Gastrocnemius medialis (tissue), 4 donors: ENCODE data around the gene SRY. TPM values are rescaled to one million over a fixed set of nuclear protein-coding genes. Genes with fewer than 3 reads are reported as not detected.
"Not testable (repeated sequence)": the region's sequence is repeated elsewhere in the genome, so short reads cannot be mapped to it uniquely, and the experiment has no call there.

Source experiments
- ATAC-seq, 2 donors: fragments of 150-250 bp; one replicate each; pipeline ENCODE4 v1.9.1; 2016
- DNase-seq, 2 donors: peaks; one replicate each; pipeline ENCODE4 v3.0.0-alpha.2; 2019
- H3K27ac ChIP-seq, 4 donors: fragments of 200-600 bp; sonication (generic); 1 replicate in 1 of 4; 2 replicates in 3 of 4; pipeline ENCODE4 v1.5.1; 2016 to 2018; ENCODE audit warnings: mild to moderate bottlenecking in 2 of 4, moderate library complexity in 1 of 4
- H3K27me3 ChIP-seq, 3 donors: fragments of 200-600 bp; sonication (generic) in 2 of 3; 1 replicate in 1 of 3; 2 replicates in 2 of 3; pipeline versions ENCODE4 v1.5.1 to v1.6.0; 2016 to 2019; ENCODE audit warnings: mild to moderate bottlenecking in 1 of 3, moderate library complexity in 1 of 3
- H3K36me3 ChIP-seq, 2 donors: fragments of 200-600 bp; sonication (generic) in 1 of 2; one replicate each; pipeline ENCODE4 v1.5.1; 2017 to 2018
- H3K4me1 ChIP-seq, 2 donors: fragments of 200-600 bp; sonication (generic) in 1 of 2; one replicate each; pipeline ENCODE4 v1.5.1; 2016 to 2017; ENCODE audit warnings: mild to moderate bottlenecking in 2 of 2
- H3K4me3 ChIP-seq, 4 donors: fragments of 200-600 bp; sonication (generic) in 3 of 4; 1 replicate in 1 of 4; 2 replicates in 3 of 4; pipeline ENCODE4 v1.5.1; 2016 to 2019; ENCODE audit warnings: mild to moderate bottlenecking in 2 of 4
- H3K9me3 ChIP-seq, 3 donors: fragments of 200-600 bp; sonication (generic) in 2 of 3; 1 replicate in 1 of 3; 2 replicates in 2 of 3; pipeline ENCODE4 v1.5.1; 2016 to 2019
- POLR2A ChIP-seq, 2 donors: fragments of 450-650 bp; IDR thresholded peaks; one replicate each; pipeline ENCODE4 v1.6.1; 2017; ENCODE audit warnings: antibody characterized with exemption in 2 of 2, mild to moderate bottlenecking in 2 of 2, moderate library complexity in 2 of 2
- in situ Hi-C, 4 donors: fragments of 200-750 bp; cut with MboI; loops; one replicate each; pipeline versions ENCODE4 v1.15.0 to v1.8.0; 2017; ENCODE audit warnings: low sequenced_read_pairs in 4 of 4
- intact Hi-C: fragments of 100-400 bp; cut with DNase I; formaldehyde crosslinking; loops from one replicate; pipeline ENCODE4 v1.15.1; 2023; ENCODE audit warnings: low total_unique reads
- total RNA-seq, 4 donors: library from RNA; depleted of rRNA; stranded (reverse); fragments of >200 nt; gene quantifications; one replicate each; pipeline versions ENCODE4 v1.1.0 to v1.2.3, GENCODE V29; 2016
- TF ChIP-seq, protein P1 (sequence below), 5 experiments: fragments of 450-650 bp in 3 of 5; fragments of 200-600 bp in 2 of 5; sonication (generic) in 2 of 5; IDR thresholded peaks in 4 of 5; conservative IDR thresholded peaks in 1 of 5; 1 replicate in 4 of 5; 2 replicates in 1 of 5; pipeline ENCODE4 v1.5.1; 2016 to 2019; ENCODE audit warnings: antibody characterized with exemption in 5 of 5, mild to moderate bottlenecking in 3 of 5, moderate library complexity in 3 of 5

Gene SRY
- not detected for total RNA-seq

DNA sequence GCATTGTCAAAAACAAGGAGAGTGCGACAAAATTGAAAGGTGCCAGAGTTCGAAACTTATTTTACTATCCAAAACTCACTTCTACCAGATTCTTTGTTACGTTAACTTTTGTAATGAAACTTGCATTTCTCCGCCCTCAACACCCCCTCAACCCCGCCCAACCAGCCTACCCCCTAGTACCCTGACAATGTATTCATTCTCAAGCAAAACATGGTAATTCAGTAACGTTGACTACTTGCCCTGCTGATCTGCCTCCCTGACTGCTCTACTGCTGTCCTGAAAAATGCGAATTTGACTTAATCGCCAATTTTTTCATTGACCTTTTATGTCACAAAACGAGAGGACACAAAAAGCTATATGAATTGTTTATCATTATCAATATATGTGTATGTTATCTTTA lies at the start of gene SRY:
Gene SRY, minus strand, starts transcription at position 83 of the 400 bp plus-strand sequence. Its CDS starts 79 bp downstream, at position 4.
- TF ChIP-seq, protein P1, sequence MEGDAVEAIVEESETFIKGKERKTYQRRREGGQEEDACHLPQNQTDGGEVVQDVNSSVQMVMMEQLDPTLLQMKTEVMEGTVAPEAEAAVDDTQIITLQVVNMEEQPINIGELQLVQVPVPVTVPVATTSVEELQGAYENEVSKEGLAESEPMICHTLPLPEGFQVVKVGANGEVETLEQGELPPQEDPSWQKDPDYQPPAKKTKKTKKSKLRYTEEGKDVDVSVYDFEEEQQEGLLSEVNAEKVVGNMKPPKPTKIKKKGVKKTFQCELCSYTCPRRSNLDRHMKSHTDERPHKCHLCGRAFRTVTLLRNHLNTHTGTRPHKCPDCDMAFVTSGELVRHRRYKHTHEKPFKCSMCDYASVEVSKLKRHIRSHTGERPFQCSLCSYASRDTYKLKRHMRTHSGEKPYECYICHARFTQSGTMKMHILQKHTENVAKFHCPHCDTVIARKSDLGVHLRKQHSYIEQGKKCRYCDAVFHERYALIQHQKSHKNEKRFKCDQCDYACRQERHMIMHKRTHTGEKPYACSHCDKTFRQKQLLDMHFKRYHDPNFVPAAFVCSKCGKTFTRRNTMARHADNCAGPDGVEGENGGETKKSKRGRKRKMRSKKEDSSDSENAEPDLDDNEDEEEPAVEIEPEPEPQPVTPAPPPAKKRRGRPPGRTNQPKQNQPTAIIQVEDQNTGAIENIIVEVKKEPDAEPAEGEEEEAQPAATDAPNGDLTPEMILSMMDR (IDR thresholded peaks at IDR 0.05 in 4 of 5, conservative IDR thresholded peaks at IDR 0.05 in 1 of 5), result no peak
- TF ChIP-seq POLR2A (IDR thresholded peaks at IDR 0.05), result no peak
- H3K27me3 ChIP-seq, result no peaks in the 10 kb centered on the region
- no peaks in the 10 kb centered on the region for H3K36me3 ChIP-seq
- intact Hi-C loops (no loop called here), in situ Hi-C loops (no loop called here)
- ATAC-seq (no peak), DNase-seq (no peak)
- H3K4me1 ChIP-seq, result no peaks in the 10 kb centered on the region
- no peak within 1 kb of the TSS for H3K27ac ChIP-seq
- no peaks in the 10 kb centered on the region for H3K9me3 ChIP-seq
- no peak within 1 kb of the TSS for H3K4me3 ChIP-seq

DNA sequence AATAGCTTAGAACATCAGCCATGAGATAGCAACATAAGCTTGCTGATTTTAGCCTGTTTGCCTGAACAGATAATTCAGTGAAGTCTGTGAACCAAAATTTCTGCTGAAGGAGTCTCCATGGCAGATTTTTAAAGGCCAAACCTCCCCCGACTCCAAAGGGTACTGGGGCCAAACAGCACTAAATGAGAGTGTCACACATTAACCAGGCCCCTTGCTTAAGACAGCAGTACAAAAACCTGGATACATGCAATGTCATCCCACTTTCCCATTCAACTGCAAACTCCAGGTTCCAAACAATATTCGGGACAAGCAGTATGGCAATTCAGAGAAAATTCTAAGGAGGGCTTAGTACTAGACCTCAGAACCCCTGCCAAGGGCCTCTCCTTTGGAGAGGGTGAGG lies 49.6 kb upstream of the SRY start:
- H3K27ac ChIP-seq, result no peak overlapping the region
- no peaks in the 10 kb centered on the region for H3K36me3 ChIP-seq
- in situ Hi-C loops (no loop called here), intact Hi-C loops (no loop called here)
- no peaks in the 10 kb centered on the region for H3K9me3 ChIP-seq
- DNase-seq (no peak), ATAC-seq (no peak)
- H3K27me3 ChIP-seq, result no peaks in the 10 kb centered on the region
- no peak overlapping the region for H3K4me3 ChIP-seq
- TF ChIP-seq, protein P1 (IDR thresholded peaks at IDR 0.05 in 4 of 5, conservative IDR thresholded peaks at IDR 0.05 in 1 of 5), result no peak
- no peak for TF ChIP-seq POLR2A (IDR thresholded peaks at IDR 0.05)
- H3K4me1 ChIP-seq, result no peaks in the 10 kb centered on the region

DNA sequence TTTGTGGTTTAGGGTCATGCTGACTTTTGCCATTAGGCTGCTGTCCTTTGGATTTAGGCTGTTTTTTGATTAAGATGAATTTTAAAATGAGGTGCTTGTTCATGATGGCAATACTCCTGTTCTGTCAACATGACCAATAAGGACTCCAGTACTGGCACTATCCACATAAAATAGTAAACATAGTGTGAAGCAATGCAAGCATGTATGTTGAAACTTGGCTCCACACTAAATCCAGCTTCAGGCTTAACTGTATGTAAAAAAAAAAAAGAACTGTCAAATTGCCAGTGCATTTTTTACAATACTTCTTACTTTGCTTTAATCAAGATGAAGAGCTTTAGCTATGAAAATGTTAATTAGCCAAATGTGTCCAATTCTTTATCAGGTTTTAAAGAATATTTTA lies 47.7 kb upstream of the SRY start:
- no peaks in the 10 kb centered on the region for H3K4me1 ChIP-seq
- no peaks in the 10 kb centered on the region for H3K9me3 ChIP-seq
- DNase-seq (no peak), ATAC-seq (no peak)
- intact Hi-C loops (no loop called here), in situ Hi-C loops (no loop called here)
- no peaks in the 10 kb centered on the region for H3K36me3 ChIP-seq
- H3K4me3 ChIP-seq, result no peak overlapping the region
- H3K27me3 ChIP-seq, result no peaks in the 10 kb centered on the region
- no peak overlapping the region for H3K27ac ChIP-seq
- TF ChIP-seq, protein P1 (IDR thresholded peaks at IDR 0.05 in 4 of 5, conservative IDR thresholded peaks at IDR 0.05 in 1 of 5), result no peak
- TF ChIP-seq POLR2A (IDR thresholded peaks at IDR 0.05), result no peak

DNA sequence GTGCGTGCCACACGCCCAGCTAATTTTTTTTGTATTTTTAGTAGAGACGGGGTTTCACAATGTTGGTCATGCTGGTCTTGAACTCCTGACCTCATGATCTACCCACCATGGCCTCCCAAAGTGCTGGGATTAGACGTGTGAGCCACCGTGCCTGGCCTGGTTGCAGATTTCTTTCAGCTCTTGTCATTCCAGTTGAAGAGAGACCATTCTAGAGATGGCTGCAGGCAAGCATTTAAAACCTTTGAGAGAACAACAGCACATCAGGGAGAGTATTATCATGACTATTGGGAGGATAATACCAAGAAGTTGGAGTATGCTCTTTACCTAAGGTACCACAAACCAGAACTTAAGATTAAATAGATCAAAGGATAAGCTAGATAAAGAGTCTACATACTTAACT lies 41.0 kb upstream of the SRY start:
- no peaks in the 10 kb centered on the region for H3K9me3 ChIP-seq
- in situ Hi-C loops, result no loop called here
- H3K4me3 ChIP-seq, result no peak overlapping the region
- intact Hi-C loops, result no loop called here
- no peak overlapping the region for H3K27ac ChIP-seq
- ATAC-seq (no peak), DNase-seq (no peak)
- no peaks in the 10 kb centered on the region for H3K36me3 ChIP-seq
- no peaks in the 10 kb centered on the region for H3K4me1 ChIP-seq
- TF ChIP-seq, protein P1 (IDR thresholded peaks at IDR 0.05 in 4 of 5, conservative IDR thresholded peaks at IDR 0.05 in 1 of 5), result no peak
- TF ChIP-seq POLR2A (IDR thresholded peaks at IDR 0.05), result no peak
- H3K27me3 ChIP-seq, result no peaks in the 10 kb centered on the region

- Histone ChIP-seq H3K27me3 (no peaks in the 10 kb centered on the region), H3K27ac (no peak overlapping the region), H3K4me3 (no peak overlapping the region), H3K36me3 (no peaks in the 10 kb centered on the region), H3K9me3 (no peaks in the 10 kb centered on the region), H3K4me1 (no peaks in the 10 kb centered on the region)
- TF ChIP-seq POLR2A (IDR thresholded peaks at IDR 0.05), result no peak
- TF ChIP-seq, protein P1 (IDR thresholded peaks at IDR 0.05 in 4 of 5, conservative IDR thresholded peaks at IDR 0.05 in 1 of 5), result no peak
- in situ Hi-C loops, result no loop called here
- intact Hi-C loops, result no loop called here
- ATAC-seq, result no peak
- DNase-seq, result no peak
Observed at GRCh38 chrY:2824471-2824870, 37.0 kb upstream of the SRY start.

DNA sequence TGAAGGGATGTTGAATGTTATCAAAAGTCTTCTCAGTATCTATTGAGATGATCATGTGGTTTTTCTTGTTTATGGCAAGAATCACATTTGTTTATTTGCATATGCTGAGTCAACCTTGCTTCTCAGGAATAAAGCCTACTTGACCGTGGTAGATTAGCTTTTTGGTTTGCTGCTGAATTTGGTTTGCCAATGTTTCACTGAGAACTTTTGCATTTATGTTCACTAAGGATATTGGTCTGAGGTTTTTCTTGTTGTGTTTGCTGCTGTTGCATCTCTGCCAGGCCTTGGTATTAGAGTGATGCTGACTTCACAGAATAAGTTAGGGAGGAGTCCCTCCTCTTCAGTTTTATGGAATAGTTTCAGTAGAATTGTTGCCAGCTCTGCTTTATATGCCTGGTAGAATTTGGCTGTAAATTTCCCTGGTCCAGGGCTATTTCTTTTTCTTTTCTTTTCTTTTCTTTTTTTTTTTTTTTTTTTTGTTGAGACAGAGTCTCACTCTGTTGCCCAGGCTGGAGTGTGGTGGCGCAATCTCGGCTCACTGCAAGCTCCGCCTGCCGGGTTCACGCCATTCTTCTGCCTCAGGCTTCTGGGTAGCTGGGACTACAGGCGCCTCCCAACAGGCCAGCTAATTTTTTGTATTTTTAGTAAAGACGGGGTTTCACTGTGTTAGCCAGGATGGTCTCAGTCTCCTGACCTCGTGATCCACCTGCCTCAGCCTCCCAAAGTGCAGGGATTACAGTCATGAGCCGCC lies 29.8 kb upstream of the SRY start:
- H3K27me3 ChIP-seq, intact Hi-C loops, H3K9me3 ChIP-seq, DNase-seq, H3K4me1 ChIP-seq, ATAC-seq, H3K36me3 ChIP-seq, H3K27ac ChIP-seq, in situ Hi-C loops, H3K4me3 ChIP-seq: not testable (repeated sequence)
